Effector memory CD8-positive, alpha-beta T cell (primary cell): ENCODE data around the gene SRSF8.
"Not testable (repeated sequence)": the region's sequence is repeated elsewhere in the genome, so short reads cannot be mapped to it uniquely, and the experiment has no call there.

Source experiments
- ATAC-seq: fragments of 150-1000 bp; cut with Tn5 transposase; replicated peaks from 2 replicates; pipeline ENCODE4 v1.10.0; 2021; ENCODE audit warnings: mild to moderate bottlenecking, moderate library complexity
- DNase-seq, 3 experiments: peaks; one replicate each; pipeline ENCODE4 v3.0.0; 2021
- H3K27ac Mint-ChIP-seq, 2 donors: one replicate each; pipeline ENCODE4 v1.8.0; 2022; ENCODE audit warnings: mild to moderate bottlenecking in 2 of 2, mixed read lengths in 2 of 2, moderate library complexity in 2 of 2
- H3K27me3 Mint-ChIP-seq, 2 donors: one replicate each; pipeline ENCODE4 v1.8.0; 2022; ENCODE audit warnings: mixed read lengths in 2 of 2
- H3K36me3 Mint-ChIP-seq: one replicate; pipeline ENCODE4 v1.8.0; 2022; ENCODE audit warnings: mild to moderate bottlenecking, moderate library complexity, mixed read lengths; ENCODE audit not compliant: insufficient read depth
- H3K4me1 Mint-ChIP-seq, 2 donors: one replicate each; pipeline ENCODE4 v1.8.0; 2022; ENCODE audit warnings: low read depth in 2 of 2, mixed read lengths in 2 of 2
- H3K4me3 Mint-ChIP-seq, 2 donors: one replicate each; pipeline ENCODE4 v1.8.0; 2022; ENCODE audit warnings: mild to moderate bottlenecking in 2 of 2, mixed read lengths in 2 of 2, moderate library complexity in 2 of 2
- H3K9me3 Mint-ChIP-seq, 2 donors: one replicate each; pipeline ENCODE4 v1.8.0; 2022; ENCODE audit warnings: mixed read lengths in 2 of 2

Gene SRSF8

GRCh38 chr11:95108671-95109551 is 42.2 kb downstream of the SRSF8 start:
- ATAC-seq: no peak

GRCh38 chr11:95111471-95111870 is 44.8 kb downstream of the SRSF8 start:
- not testable (repeated sequence) for H3K4me3 Mint-ChIP-seq, ATAC-seq, H3K27me3 Mint-ChIP-seq, H3K9me3 Mint-ChIP-seq, H3K36me3 Mint-ChIP-seq, H3K27ac Mint-ChIP-seq, DNase-seq
- peaks cover 16 to 19% of the 10 kb centered on the region in 2 donors for H3K4me1 Mint-ChIP-seq

More at GRCh38 chr11:95108671-95109551, 42.2 kb downstream of the SRSF8 start:
- Mint-ChIP-seq H3K4me1 (peaks cover 19 to 24% of the 10 kb centered on the region in 2 donors), H3K27me3 (no peaks in the 10 kb centered on the region), H3K4me3 (no peak overlapping the region), H3K9me3 (no peaks in the 10 kb centered on the region), H3K36me3 (peaks cover 3% of the 10 kb centered on the region), H3K27ac (no peak overlapping the region)
- no peak for DNase-seq

- no peak for DNase-seq
- H3K27me3 Mint-ChIP-seq: no peaks in the 10 kb centered on the region
- H3K27ac Mint-ChIP-seq: no peak overlapping the region
- peaks cover 16 to 19% of the 10 kb centered on the region in 2 donors for H3K4me1 Mint-ChIP-seq
- H3K9me3 Mint-ChIP-seq: no peaks in the 10 kb centered on the region
- no peak for ATAC-seq
- H3K36me3 Mint-ChIP-seq: no peaks in the 10 kb centered on the region
- H3K4me3 Mint-ChIP-seq: no peak overlapping the region
These were observed 45.3 kb downstream of the SRSF8 start for GRCh38 chr11:95111923-95112540.

- Mint-ChIP-seq H3K4me3 (no peak overlapping the region), H3K27ac (no peak overlapping the region), H3K9me3 (no peaks in the 10 kb centered on the region), H3K4me1 (peaks cover 16 to 28% of the 10 kb centered on the region in 2 donors), H3K36me3 (no peaks in the 10 kb centered on the region), H3K27me3 (no peaks in the 10 kb centered on the region)
- ATAC-seq: no peak
- no peak for DNase-seq
These were observed 48.9 kb downstream of the SRSF8 start for GRCh38 chr11:95115597-95115996.

GRCh38 chr11:95119361-95120060 is 52.8 kb downstream of the SRSF8 start:
- ATAC-seq (no peak), DNase-seq (no peak)
- H3K27ac Mint-ChIP-seq: no peak overlapping the region
- H3K36me3 Mint-ChIP-seq: no peaks in the 10 kb centered on the region
- no peak overlapping the region for H3K4me3 Mint-ChIP-seq
- no peaks in the 10 kb centered on the region for H3K9me3 Mint-ChIP-seq
- H3K27me3 Mint-ChIP-seq: no peaks in the 10 kb centered on the region
- peaks cover 5 to 23% of the 10 kb centered on the region in 2 donors for H3K4me1 Mint-ChIP-seq
